ENCODE data around the gene FBXW2.

The FBXW2 gene

GRCh38 chr9:120778758-120779157 is 14.5 kb downstream of the FBXW2 start:
- H3K27me3 ChIP-seq (ENCODE audit: low read depth, low read length): no peaks in the 10 kb centered on the region
- H3K9me3 ChIP-seq (ENCODE audit: control insufficient read depth in 1 of 2, low read length in 2 of 2): no peaks in the 10 kb centered on the region
- no peak overlapping the region for H3K27ac ChIP-seq (ENCODE audit: low read length)
- H3K4me3 ChIP-seq (ENCODE audit: low read depth in 1 of 2, low read length in 2 of 2): no peak overlapping the region
- peaks cover 35 to 38% of the 10 kb centered on the region in 2 donors for H3K36me3 ChIP-seq (ENCODE audit: control insufficient read depth in 1 of 2, insufficient read depth in 2 of 2, low read length in 2 of 2)
- H3K4me1 ChIP-seq (ENCODE audit: control insufficient read depth in 1 of 2, insufficient read depth in 2 of 2, low read length in 2 of 2): no peaks in the 10 kb centered on the region

- no peak overlapping the region for H3K4me3 ChIP-seq (ENCODE audit: low read depth in 1 of 2, low read length in 2 of 2)
- no peaks in the 10 kb centered on the region for H3K27me3 ChIP-seq (ENCODE audit: low read depth, low read length)
- H3K36me3 ChIP-seq (ENCODE audit: control insufficient read depth in 1 of 2, insufficient read depth in 2 of 2, low read length in 2 of 2): peaks cover 35 to 38% of the 10 kb centered on the region in 2 donors
- H3K27ac ChIP-seq (ENCODE audit: low read length): no peak overlapping the region
- no peaks in the 10 kb centered on the region for H3K4me1 ChIP-seq (ENCODE audit: control insufficient read depth in 1 of 2, insufficient read depth in 2 of 2, low read length in 2 of 2)
- H3K9me3 ChIP-seq (ENCODE audit: control insufficient read depth in 1 of 2, low read length in 2 of 2): no peaks in the 10 kb centered on the region
Measured at GRCh38 chr9:120777229-120777628, 16.0 kb downstream of the FBXW2 start.

GRCh38 chr9:120776788-120777187 is 16.4 kb downstream of the FBXW2 start:
- Histone ChIP-seq H3K4me3 (ENCODE audit: low read depth in 1 of 2, low read length in 2 of 2) (no peak overlapping the region), H3K9me3 (ENCODE audit: control insufficient read depth in 1 of 2, low read length in 2 of 2) (no peaks in the 10 kb centered on the region), H3K27ac (ENCODE audit: low read length) (no peak overlapping the region), H3K4me1 (ENCODE audit: control insufficient read depth in 1 of 2, insufficient read depth in 2 of 2, low read length in 2 of 2) (no peaks in the 10 kb centered on the region), H3K36me3 (ENCODE audit: control insufficient read depth in 1 of 2, insufficient read depth in 2 of 2, low read length in 2 of 2) (peaks cover 35 to 38% of the 10 kb centered on the region in 2 donors), H3K27me3 (ENCODE audit: low read depth, low read length) (no peaks in the 10 kb centered on the region)

GRCh38 chr9:120775859-120776258 is 17.4 kb downstream of the FBXW2 start:
- Histone ChIP-seq H3K27me3 (ENCODE audit: low read depth, low read length) (no peaks in the 10 kb centered on the region), H3K36me3 (ENCODE audit: control insufficient read depth in 1 of 2, insufficient read depth in 2 of 2, low read length in 2 of 2) (peaks cover 42 to 45% of the 10 kb centered on the region in 2 donors), H3K9me3 (ENCODE audit: control insufficient read depth in 1 of 2, low read length in 2 of 2) (no peaks in the 10 kb centered on the region)

GRCh38 chr9:120774719-120775118 is 18.5 kb downstream of the FBXW2 start:
- Histone ChIP-seq H3K27ac (ENCODE audit: low read length) (no peak overlapping the region), H3K4me3 (ENCODE audit: low read depth in 1 of 2, low read length in 2 of 2) (no peak overlapping the region), H3K4me1 (ENCODE audit: control insufficient read depth in 1 of 2, insufficient read depth in 2 of 2, low read length in 2 of 2) (no peaks in the 10 kb centered on the region), H3K27me3 (ENCODE audit: low read depth, low read length) (no peaks in the 10 kb centered on the region), H3K9me3 (ENCODE audit: control insufficient read depth in 1 of 2, low read length in 2 of 2) (no peaks in the 10 kb centered on the region), H3K36me3 (ENCODE audit: control insufficient read depth in 1 of 2, insufficient read depth in 2 of 2, low read length in 2 of 2) (peaks cover 46 to 54% of the 10 kb centered on the region in 2 donors)

More at GRCh38 chr9:120775859-120776258, 17.4 kb downstream of the FBXW2 start:
- H3K27ac ChIP-seq (ENCODE audit: low read length): no peak overlapping the region
- no peak overlapping the region for H3K4me3 ChIP-seq (ENCODE audit: low read depth in 1 of 2, low read length in 2 of 2)
- H3K4me1 ChIP-seq (ENCODE audit: control insufficient read depth in 1 of 2, insufficient read depth in 2 of 2, low read length in 2 of 2): no peaks in the 10 kb centered on the region

GRCh38 chr9:120773256-120773655 is 20.0 kb downstream of the FBXW2 start:
- no peaks in the 10 kb centered on the region for H3K9me3 ChIP-seq (ENCODE audit: control insufficient read depth in 1 of 2, low read length in 2 of 2)
- H3K4me1 ChIP-seq (ENCODE audit: control insufficient read depth in 1 of 2, insufficient read depth in 2 of 2, low read length in 2 of 2): no peaks in the 10 kb centered on the region
- H3K27ac ChIP-seq (ENCODE audit: low read length): no peak overlapping the region
- no peaks in the 10 kb centered on the region for H3K27me3 ChIP-seq (ENCODE audit: low read depth, low read length)
- peaks cover 48 to 55% of the 10 kb centered on the region in 2 donors for H3K36me3 ChIP-seq (ENCODE audit: control insufficient read depth in 1 of 2, insufficient read depth in 2 of 2, low read length in 2 of 2)
- H3K4me3 ChIP-seq (ENCODE audit: low read depth in 1 of 2, low read length in 2 of 2): no peak overlapping the region

- Histone ChIP-seq H3K27me3 (ENCODE audit: low read depth, low read length) (no peaks in the 10 kb centered on the region), H3K4me1 (ENCODE audit: control insufficient read depth in 1 of 2, insufficient read depth in 2 of 2, low read length in 2 of 2) (no peaks in the 10 kb centered on the region), H3K9me3 (ENCODE audit: control insufficient read depth in 1 of 2, low read length in 2 of 2) (no peaks in the 10 kb centered on the region), H3K36me3 (ENCODE audit: control insufficient read depth in 1 of 2, insufficient read depth in 2 of 2, low read length in 2 of 2) (peaks cover 36 to 50% of the 10 kb centered on the region in 2 donors), H3K4me3 (ENCODE audit: low read depth in 1 of 2, low read length in 2 of 2) (no peak overlapping the region), H3K27ac (ENCODE audit: low read length) (no peak overlapping the region)
Measured at GRCh38 chr9:120770931-120771330, 22.3 kb downstream of the FBXW2 start.

GRCh38 chr9:120768886-120769285 is 24.3 kb downstream of the FBXW2 start:
- Histone ChIP-seq H3K27me3 (ENCODE audit: low read depth, low read length) (no peaks in the 10 kb centered on the region), H3K27ac (ENCODE audit: low read length) (no peak overlapping the region), H3K36me3 (ENCODE audit: control insufficient read depth in 1 of 2, insufficient read depth in 2 of 2, low read length in 2 of 2) (peaks cover 38 to 55% of the 10 kb centered on the region in 2 donors)

GRCh38 chr9:120768247-120768646 is 25.0 kb downstream of the FBXW2 start:
- Histone ChIP-seq H3K4me1 (ENCODE audit: control insufficient read depth in 1 of 2, insufficient read depth in 2 of 2, low read length in 2 of 2) (no peaks in the 10 kb centered on the region), H3K27me3 (ENCODE audit: low read depth, low read length) (no peaks in the 10 kb centered on the region), H3K36me3 (ENCODE audit: control insufficient read depth in 1 of 2, insufficient read depth in 2 of 2, low read length in 2 of 2) (peaks cover 40 to 62% of the 10 kb centered on the region in 2 donors), H3K27ac (ENCODE audit: low read length) (no peak overlapping the region), H3K4me3 (ENCODE audit: low read depth in 1 of 2, low read length in 2 of 2) (no peak overlapping the region), H3K9me3 (ENCODE audit: control insufficient read depth in 1 of 2, low read length in 2 of 2) (no peaks in the 10 kb centered on the region)

More at GRCh38 chr9:120768886-120769285, 24.3 kb downstream of the FBXW2 start:
- Histone ChIP-seq H3K9me3 (ENCODE audit: control insufficient read depth in 1 of 2, low read length in 2 of 2) (no peaks in the 10 kb centered on the region), H3K4me1 (ENCODE audit: control insufficient read depth in 1 of 2, insufficient read depth in 2 of 2, low read length in 2 of 2) (no peaks in the 10 kb centered on the region), H3K4me3 (ENCODE audit: low read depth in 1 of 2, low read length in 2 of 2) (no peak overlapping the region)

GRCh38 chr9:120767451-120767850 is 25.8 kb downstream of the FBXW2 start:
- no peak overlapping the region for H3K4me3 ChIP-seq (ENCODE audit: low read depth in 1 of 2, low read length in 2 of 2)
- peaks cover 47 to 70% of the 10 kb centered on the region in 2 donors for H3K36me3 ChIP-seq (ENCODE audit: control insufficient read depth in 1 of 2, insufficient read depth in 2 of 2, low read length in 2 of 2)
- no peaks in the 10 kb centered on the region for H3K4me1 ChIP-seq (ENCODE audit: control insufficient read depth in 1 of 2, insufficient read depth in 2 of 2, low read length in 2 of 2)
- H3K27ac ChIP-seq (ENCODE audit: low read length): no peak overlapping the region
- H3K9me3 ChIP-seq (ENCODE audit: control insufficient read depth in 1 of 2, low read length in 2 of 2): no peaks in the 10 kb centered on the region
- H3K27me3 ChIP-seq (ENCODE audit: low read depth, low read length): no peaks in the 10 kb centered on the region

GRCh38 chr9:120765910-120766425 is 27.2 kb downstream of the FBXW2 start:
- H3K36me3 ChIP-seq (ENCODE audit: control insufficient read depth in 1 of 2, insufficient read depth in 2 of 2, low read length in 2 of 2): peaks cover 49 to 70% of the 10 kb centered on the region in 2 donors

GRCh38 chr9:120764476-120764875 is 28.7 kb downstream of the FBXW2 start:
- Histone ChIP-seq H3K4me1 (ENCODE audit: control insufficient read depth in 1 of 2, insufficient read depth in 2 of 2, low read length in 2 of 2) (no peaks in the 10 kb centered on the region), H3K9me3 (ENCODE audit: control insufficient read depth in 1 of 2, low read length in 2 of 2) (no peaks in the 10 kb centered on the region), H3K4me3 (ENCODE audit: low read depth in 1 of 2, low read length in 2 of 2) (no peak overlapping the region), H3K36me3 (ENCODE audit: control insufficient read depth in 1 of 2, insufficient read depth in 2 of 2, low read length in 2 of 2) (peaks cover 44 to 57% of the 10 kb centered on the region in 2 donors), H3K27ac (ENCODE audit: low read length) (no peak overlapping the region), H3K27me3 (ENCODE audit: low read depth, low read length) (no peaks in the 10 kb centered on the region)

More at GRCh38 chr9:120765910-120766425, 27.2 kb downstream of the FBXW2 start:
- no peaks in the 10 kb centered on the region for H3K9me3 ChIP-seq (ENCODE audit: control insufficient read depth in 1 of 2, low read length in 2 of 2)
- no peak overlapping the region for H3K27ac ChIP-seq (ENCODE audit: low read length)
- H3K27me3 ChIP-seq (ENCODE audit: low read depth, low read length): no peaks in the 10 kb centered on the region
- no peaks in the 10 kb centered on the region for H3K4me1 ChIP-seq (ENCODE audit: control insufficient read depth in 1 of 2, insufficient read depth in 2 of 2, low read length in 2 of 2)
- H3K4me3 ChIP-seq (ENCODE audit: low read depth in 1 of 2, low read length in 2 of 2): no peak overlapping the region

Data from muscle layer of duodenum (tissue), 2 donors.